ENCODE results near the gene PLEKHD1. TPM values are rescaled to one million over a fixed set of nuclear protein-coding genes. Genes with fewer than 3 reads are reported as not detected.

The PLEKHD1 gene
- total RNA-seq, 1 donor from 2014 or later = not detected

Other genes starting within 250 kb of the PLEKHD1 start
- 1.00 TPM for gene GALNT16, start 224.6 kb upstream of the PLEKHD1 start, total RNA-seq
- 153 TPM for gene ERH, start 86.4 kb upstream of the PLEKHD1 start, total RNA-seq
- 41.3 TPM for gene SLC39A9, start 86.0 kb upstream of the PLEKHD1 start, total RNA-seq
- not detected for gene CCDC177, start 90.1 kb downstream of the PLEKHD1 start, total RNA-seq
- 35.2 TPM for gene SUSD6, start 126.9 kb downstream of the PLEKHD1 start, total RNA-seq